NCI-H1930 (cell line): ENCODE data around the gene ANP32A.

ENCODE experiments used
- DNase-seq, 2 experiments: peaks; one replicate each; lab custom pipeline; 2025; lab: John Stamatoyannopoulos, UW

Gene ANP32A

DNA sequence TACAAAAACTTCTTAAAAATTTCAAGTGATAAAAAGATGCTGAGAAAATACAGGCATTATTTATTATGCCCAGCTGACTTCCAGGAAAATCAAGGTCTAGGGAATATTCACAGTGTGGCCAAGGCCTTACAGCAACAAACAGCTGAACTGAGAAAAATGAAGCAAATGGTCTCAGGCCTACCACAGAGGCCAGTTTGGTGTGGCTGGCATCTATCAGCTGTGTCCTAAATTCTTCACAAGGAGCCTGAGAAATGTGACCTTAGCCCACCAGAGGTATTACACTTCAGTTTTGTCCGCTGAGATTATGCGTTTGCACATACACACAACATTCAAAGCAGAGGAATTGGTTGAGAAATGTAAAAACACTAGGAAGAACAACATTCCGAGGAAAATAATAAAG lies 77.4 kb downstream of the ANP32A start:
- no peak for DNase-seq

- no peak for DNase-seq
Observed at GRCh38 chr15:68739390-68740080, 81.2 kb downstream of the ANP32A start.

- no peak for DNase-seq
Observed at GRCh38 chr15:68735610-68736009, 85.1 kb downstream of the ANP32A start.

GRCh38 chr15:68734881-68735280 lies 85.8 kb downstream of the ANP32A start:
- DNase-seq, result no peak

GRCh38 chr15:68734352-68734751 lies 86.3 kb downstream of the ANP32A start:
- DNase-seq, result no peak

DNA sequence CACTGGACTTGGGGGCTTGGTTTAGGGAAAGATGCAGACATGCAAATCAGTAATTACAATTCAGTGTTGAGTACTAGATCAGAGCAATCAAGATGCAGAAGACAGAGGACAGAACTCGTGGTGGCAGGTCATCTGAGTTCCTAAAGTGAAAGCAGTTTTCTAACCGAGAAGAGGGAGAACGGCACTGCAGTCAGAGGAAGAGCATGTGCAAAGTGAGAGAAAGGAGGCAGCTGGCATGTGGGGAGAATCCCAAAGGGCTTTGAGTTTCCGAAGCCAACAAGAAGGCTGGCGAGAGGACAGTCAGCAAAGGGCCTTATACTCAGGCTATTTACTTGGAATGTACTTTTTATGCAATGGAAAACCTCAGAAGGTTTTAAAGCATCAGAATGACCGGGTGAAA lies 87.0 kb downstream of the ANP32A start:
- DNase-seq, result no peak

DNA sequence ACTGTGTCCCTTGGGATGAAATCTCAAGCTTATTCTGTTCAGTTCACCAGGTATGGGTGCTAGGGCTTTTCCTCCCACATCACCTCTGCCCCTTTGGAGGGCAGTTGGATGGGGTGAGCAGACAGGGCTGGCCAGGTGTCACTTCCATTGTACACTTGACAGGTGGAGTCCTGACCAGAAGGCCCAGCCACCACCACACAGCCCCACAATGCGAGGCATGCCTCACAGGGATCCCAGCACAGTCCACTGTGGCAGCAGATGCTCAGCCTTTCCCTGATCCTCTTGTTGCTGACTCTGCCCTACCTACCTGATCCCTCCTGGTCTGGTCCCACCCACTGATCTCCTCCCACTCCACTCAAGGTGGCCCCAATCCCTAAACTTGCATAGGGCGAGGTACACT lies 88.2 kb downstream of the ANP32A start:
- no peak for DNase-seq

- DNase-seq, result no peak
Observed at GRCh38 chr15:68730976-68731897, 89.5 kb downstream of the ANP32A start.

DNA sequence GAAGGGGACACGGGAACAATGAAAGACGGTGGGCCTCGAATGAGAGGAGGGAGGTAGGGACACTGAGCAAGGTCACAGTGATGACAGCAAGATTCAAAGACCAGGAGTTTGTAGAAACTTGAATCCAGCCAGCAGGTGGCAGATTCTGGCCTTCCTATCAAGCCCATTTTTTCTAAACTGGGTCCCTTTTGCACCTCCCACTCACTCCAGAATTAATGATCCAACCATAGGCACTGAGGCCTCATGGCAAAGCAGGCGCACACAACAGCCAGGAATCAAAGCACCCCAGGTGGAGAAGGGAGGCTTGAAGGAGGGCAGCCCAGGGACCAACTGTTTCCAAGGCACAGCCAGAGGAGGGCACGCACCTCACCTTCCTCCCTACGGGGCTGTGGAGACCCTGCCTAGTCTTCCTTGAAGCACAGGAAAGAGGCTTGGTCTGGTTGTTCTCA lies 90.2 kb downstream of the ANP32A start:
- DNase-seq, result no peak

DNA sequence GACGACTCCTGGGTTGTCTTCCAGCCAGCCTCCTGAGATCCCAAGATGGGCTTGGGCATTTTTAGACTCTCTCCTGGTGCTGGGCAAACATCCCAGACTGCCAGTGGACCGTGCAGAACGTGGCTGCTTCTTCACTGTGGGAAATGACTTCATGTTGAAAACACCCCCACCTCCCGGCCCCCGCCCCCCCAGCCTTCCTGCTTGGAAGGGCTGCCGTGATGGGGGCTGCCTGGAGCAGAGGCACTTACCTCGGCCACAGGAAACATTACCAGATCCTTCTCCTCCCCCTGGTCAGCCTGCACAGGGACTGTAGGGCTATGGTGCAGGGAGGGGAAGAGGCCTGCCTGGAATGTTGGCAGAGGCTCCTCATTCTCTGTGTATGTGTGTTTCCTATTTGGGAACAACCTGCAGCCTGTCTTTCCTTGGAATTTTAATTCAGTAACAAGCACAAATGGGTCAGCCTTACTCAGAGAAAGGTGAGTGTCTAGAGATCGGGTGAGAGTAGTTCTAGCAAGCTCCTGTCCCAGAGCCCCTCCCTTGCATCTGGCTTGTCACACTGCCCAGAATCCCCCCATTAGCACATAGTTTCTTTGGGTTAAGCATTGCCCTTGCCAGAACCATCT lies 90.8 kb downstream of the ANP32A start:
- DNase-seq, result no peak
